ENCODE results near the gene SOD2. TPM values are rescaled to one million over a fixed set of nuclear protein-coding genes. Genes with fewer than 3 reads are reported as not detected.

SOD2 gene
- total RNA-seq, 1 experiment from 2014 or later, result 80.5 TPM

DNA sequence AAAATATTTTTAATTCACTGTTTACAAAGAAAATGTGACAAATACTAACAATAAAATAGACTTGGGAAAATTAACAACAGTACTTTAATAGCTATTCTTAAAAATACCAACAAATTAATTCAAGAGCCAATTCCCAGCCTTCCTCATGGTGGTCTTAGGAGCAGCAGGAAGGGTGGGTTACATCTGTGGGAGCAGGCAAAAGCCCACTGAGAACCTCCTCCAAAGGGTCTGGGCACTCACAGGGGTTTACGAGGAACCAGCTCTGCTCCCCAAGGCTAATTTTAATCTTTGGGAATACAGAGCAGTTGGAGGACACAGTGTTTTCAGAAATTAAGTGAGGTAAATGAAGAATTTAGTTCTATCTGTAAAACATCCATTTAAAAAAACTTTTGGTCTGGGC lies 10.2 kb downstream of the SOD2 start:
- Histone ChIP-seq H2BK12ac (ENCODE audit: insufficient read length, low read depth, low read length) (no peak overlapping the region), H3K4ac (ENCODE audit: low read depth, low read length) (no peak overlapping the region), H3K9me3 (ENCODE audit: control insufficient read depth, low read depth, low read length) (no peaks in the 10 kb centered on the region), H3K23me2 (ENCODE audit: insufficient read length, low read depth, low read length, poor library complexity, severe bottlenecking) (no peaks in the 10 kb centered on the region), H2BK15ac (ENCODE audit: low read depth, low read length) (no peak overlapping the region), H3K4me1 (ENCODE audit: insufficient read depth, low read length) (no peaks in the 10 kb centered on the region), H3K14ac (ENCODE audit: insufficient read depth, low read length) (no peak overlapping the region), H3K4me2 (ENCODE audit: insufficient read depth, insufficient read length, low read length) (no peak overlapping the region), H2AK5ac (ENCODE audit: insufficient read length, low read length) (no peak overlapping the region), H3T11ph (ENCODE audit: low read length) (no peak overlapping the region), H3K56ac (ENCODE audit: insufficient read length, low read depth, low read length) (no peak overlapping the region), H4K5ac (ENCODE audit: insufficient read length, low read depth, low read length) (no peak overlapping the region), H2BK20ac (ENCODE audit: low read depth, low read length, poor library complexity, severe bottlenecking) (no peak overlapping the region), H3K23ac (ENCODE audit: insufficient read length, low read depth, low read length) (no peak overlapping the region), H2BK5ac (ENCODE audit: insufficient read length, low read length) (no peak overlapping the region), H3K79me1 (ENCODE audit: insufficient read depth, low read depth, low read length, poor library complexity, severe bottlenecking) (no peaks in the 10 kb centered on the region), H2AFZ (ENCODE audit: low read length) (no peak overlapping the region), H2BK120ac (ENCODE audit: low read depth, low read length, poor library complexity, severe bottlenecking) (no peak overlapping the region), H4K20me1 (ENCODE audit: control insufficient read depth, insufficient read depth, insufficient read length) (no peaks in the 10 kb centered on the region), H3K27me3 (ENCODE audit: insufficient read depth, low read length) (no peaks in the 10 kb centered on the region), H3K18ac (ENCODE audit: insufficient read length, low read depth, low read length) (no peak overlapping the region), H4K8ac (replicated peaks; ENCODE audit: insufficient read length, low read depth, low read length) (no peak overlapping the region), H3K27ac (ENCODE audit: insufficient read length, low read depth, low read length) (no peak overlapping the region), H4K91ac (ENCODE audit: insufficient read length, low read depth, low read length) (no peak overlapping the region), H3K79me2 (ENCODE audit: insufficient read depth, low read length) (no peaks in the 10 kb centered on the region), H3K9ac (ENCODE audit: extremely low read depth, insufficient read length, low read length) (no peak overlapping the region)
- H3K27me3 Mint-ChIP-seq (ENCODE audit: low read depth), result no peaks in the 10 kb centered on the region
- H3K4me1 Mint-ChIP-seq, result no peaks in the 10 kb centered on the region
- peaks cover 19 to 49% (median 47%) of the 10 kb centered on the region in 3 experiments; a peak in 6 of 7 replicates for H3K36me3 Mint-ChIP-seq (ENCODE audit: insufficient read depth in 1 of 3, low read depth in 3 of 3)
- no peak for DNase-seq
- H3K9me3 Mint-ChIP-seq, result no peaks in the 10 kb centered on the region
- WGBS (ENCODE audit: extremely low coverage, insufficient read length, low lambda C conversion rate), result no CpG with 5 or more reads among the region's 1 CpG
- no peak overlapping the region for H3K4me3 Mint-ChIP-seq
- H3K27ac Mint-ChIP-seq, result peak overlapping the region in 1 of 3 experiments; percentile 61; a peak in 1 of 7 replicates
- TF ChIP-seq, protein P1, sequence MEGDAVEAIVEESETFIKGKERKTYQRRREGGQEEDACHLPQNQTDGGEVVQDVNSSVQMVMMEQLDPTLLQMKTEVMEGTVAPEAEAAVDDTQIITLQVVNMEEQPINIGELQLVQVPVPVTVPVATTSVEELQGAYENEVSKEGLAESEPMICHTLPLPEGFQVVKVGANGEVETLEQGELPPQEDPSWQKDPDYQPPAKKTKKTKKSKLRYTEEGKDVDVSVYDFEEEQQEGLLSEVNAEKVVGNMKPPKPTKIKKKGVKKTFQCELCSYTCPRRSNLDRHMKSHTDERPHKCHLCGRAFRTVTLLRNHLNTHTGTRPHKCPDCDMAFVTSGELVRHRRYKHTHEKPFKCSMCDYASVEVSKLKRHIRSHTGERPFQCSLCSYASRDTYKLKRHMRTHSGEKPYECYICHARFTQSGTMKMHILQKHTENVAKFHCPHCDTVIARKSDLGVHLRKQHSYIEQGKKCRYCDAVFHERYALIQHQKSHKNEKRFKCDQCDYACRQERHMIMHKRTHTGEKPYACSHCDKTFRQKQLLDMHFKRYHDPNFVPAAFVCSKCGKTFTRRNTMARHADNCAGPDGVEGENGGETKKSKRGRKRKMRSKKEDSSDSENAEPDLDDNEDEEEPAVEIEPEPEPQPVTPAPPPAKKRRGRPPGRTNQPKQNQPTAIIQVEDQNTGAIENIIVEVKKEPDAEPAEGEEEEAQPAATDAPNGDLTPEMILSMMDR (conservative IDR thresholded peaks at IDR 0.05), result no peak

Measured in H9 (cell line).